ENCODE measurements around the gene TMEM231. TPM values are rescaled to one million over a fixed set of nuclear protein-coding genes. Genes with fewer than 3 reads are reported as not detected.

TMEM231 gene, protein sequence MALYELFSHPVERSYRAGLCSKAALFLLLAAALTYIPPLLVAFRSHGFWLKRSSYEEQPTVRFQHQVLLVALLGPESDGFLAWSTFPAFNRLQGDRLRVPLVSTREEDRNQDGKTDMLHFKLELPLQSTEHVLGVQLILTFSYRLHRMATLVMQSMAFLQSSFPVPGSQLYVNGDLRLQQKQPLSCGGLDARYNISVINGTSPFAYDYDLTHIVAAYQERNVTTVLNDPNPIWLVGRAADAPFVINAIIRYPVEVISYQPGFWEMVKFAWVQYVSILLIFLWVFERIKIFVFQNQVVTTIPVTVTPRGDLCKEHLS
- 9.0 TPM for total RNA-seq (2021; ENCODE audit: unreplicated experiment)
- polyA plus RNA-seq (2012; ENCODE audit: insufficient read length), result 7.4 TPM
- Bru-seq, nascent RNA, result percentile 42 among the genes with signal in this experiment
- percentile 55 among the genes with signal in this experiment for BruChase-seq, experiment 1, labeled RNA remaining after a 2-hour chase
- BruChase-seq, experiment 2, labeled RNA remaining after a 6-hour chase, result percentile 69 among the genes with signal in this experiment
- long read RNA-seq, full-length matches to known transcripts, result 16 of 28 reads
- long read RNA-seq, partial matches to known transcripts, result 3 of 28 reads
- long read RNA-seq, other reads (novel, unspliced or antisense), result 9 of 28 reads

DNA sequence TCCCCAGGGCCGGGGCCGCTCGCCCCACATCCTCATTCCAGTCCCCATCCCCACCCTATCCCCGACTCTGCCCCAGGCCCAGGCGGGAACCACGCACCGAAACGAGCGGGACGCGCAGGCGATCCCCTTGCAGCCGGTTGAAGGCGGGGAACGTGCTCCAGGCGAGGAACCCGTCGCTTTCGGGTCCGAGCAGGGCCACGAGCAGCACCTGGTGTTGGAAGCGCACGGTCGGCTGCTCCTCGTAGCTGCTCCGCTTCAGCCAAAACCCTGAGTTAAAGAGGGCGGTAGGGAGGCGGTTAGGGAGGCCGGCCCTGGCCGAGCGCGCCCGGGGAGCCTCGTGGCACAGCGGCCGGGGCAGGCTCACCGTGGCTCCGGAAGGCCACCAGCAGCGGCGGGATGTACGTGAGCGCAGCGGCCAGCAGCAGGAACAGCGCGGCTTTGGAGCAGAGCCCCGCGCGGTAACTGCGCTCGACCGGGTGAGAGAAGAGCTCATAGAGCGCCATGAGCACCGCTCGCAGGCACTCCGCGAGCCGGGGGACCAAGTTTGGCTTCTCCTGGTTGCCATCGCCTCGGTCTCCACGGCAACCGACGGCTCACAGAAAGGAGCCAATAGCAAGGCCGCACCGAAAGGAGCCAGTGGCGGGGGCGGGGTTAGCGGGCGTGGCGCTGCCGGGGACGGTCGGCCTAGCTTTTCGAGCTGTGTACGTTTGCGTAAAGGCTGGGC lies at the start of gene TMEM231:
Gene TMEM231 (minus strand): TSS at position 546 of the 724 bp plus-strand sequence. CDS start 43 bp downstream, at position 503.
- TF ChIP-seq, protein P1, sequence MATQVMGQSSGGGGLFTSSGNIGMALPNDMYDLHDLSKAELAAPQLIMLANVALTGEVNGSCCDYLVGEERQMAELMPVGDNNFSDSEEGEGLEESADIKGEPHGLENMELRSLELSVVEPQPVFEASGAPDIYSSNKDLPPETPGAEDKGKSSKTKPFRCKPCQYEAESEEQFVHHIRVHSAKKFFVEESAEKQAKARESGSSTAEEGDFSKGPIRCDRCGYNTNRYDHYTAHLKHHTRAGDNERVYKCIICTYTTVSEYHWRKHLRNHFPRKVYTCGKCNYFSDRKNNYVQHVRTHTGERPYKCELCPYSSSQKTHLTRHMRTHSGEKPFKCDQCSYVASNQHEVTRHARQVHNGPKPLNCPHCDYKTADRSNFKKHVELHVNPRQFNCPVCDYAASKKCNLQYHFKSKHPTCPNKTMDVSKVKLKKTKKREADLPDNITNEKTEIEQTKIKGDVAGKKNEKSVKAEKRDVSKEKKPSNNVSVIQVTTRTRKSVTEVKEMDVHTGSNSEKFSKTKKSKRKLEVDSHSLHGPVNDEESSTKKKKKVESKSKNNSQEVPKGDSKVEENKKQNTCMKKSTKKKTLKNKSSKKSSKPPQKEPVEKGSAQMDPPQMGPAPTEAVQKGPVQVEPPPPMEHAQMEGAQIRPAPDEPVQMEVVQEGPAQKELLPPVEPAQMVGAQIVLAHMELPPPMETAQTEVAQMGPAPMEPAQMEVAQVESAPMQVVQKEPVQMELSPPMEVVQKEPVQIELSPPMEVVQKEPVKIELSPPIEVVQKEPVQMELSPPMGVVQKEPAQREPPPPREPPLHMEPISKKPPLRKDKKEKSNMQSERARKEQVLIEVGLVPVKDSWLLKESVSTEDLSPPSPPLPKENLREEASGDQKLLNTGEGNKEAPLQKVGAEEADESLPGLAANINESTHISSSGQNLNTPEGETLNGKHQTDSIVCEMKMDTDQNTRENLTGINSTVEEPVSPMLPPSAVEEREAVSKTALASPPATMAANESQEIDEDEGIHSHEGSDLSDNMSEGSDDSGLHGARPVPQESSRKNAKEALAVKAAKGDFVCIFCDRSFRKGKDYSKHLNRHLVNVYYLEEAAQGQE (IDR thresholded peaks at IDR 0.05; ENCODE audit: insufficient read depth in 1 of 2, low read depth in 2 of 2, low read length in 1 of 2), result no peak
- TF ChIP-seq TCF7L2 (IDR thresholded peaks at IDR 0.05; ENCODE audit: low read depth, low read length) (no peak), POLR2AphosphoS5 (IDR thresholded peaks at IDR 0.05; ENCODE audit: low read depth, low read length) (no peak; the same call in 1 of the 2 replicates), SIN3A (IDR thresholded peaks at IDR 0.05; ENCODE audit: borderline replicate concordance, insufficient read depth, low read depth, low read length) (no peak)
- TF ChIP-seq, protein P2, sequence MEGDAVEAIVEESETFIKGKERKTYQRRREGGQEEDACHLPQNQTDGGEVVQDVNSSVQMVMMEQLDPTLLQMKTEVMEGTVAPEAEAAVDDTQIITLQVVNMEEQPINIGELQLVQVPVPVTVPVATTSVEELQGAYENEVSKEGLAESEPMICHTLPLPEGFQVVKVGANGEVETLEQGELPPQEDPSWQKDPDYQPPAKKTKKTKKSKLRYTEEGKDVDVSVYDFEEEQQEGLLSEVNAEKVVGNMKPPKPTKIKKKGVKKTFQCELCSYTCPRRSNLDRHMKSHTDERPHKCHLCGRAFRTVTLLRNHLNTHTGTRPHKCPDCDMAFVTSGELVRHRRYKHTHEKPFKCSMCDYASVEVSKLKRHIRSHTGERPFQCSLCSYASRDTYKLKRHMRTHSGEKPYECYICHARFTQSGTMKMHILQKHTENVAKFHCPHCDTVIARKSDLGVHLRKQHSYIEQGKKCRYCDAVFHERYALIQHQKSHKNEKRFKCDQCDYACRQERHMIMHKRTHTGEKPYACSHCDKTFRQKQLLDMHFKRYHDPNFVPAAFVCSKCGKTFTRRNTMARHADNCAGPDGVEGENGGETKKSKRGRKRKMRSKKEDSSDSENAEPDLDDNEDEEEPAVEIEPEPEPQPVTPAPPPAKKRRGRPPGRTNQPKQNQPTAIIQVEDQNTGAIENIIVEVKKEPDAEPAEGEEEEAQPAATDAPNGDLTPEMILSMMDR (IDR thresholded peaks at IDR 0.05), result no peak
- no peaks in the 10 kb centered on the region for H3K27me3 ChIP-seq (ENCODE audit: control insufficient read depth, insufficient read depth, low read length)
- ATAC-seq (peak; percentile 95), DNase-seq (ENCODE audit: low read depth, low spot score) (no peak)
- H3K27ac ChIP-seq (ENCODE audit: low read length), result peak within 1 kb of the TSS; percentile 82
- H3K36me3 ChIP-seq (ENCODE audit: control insufficient read depth, insufficient read depth, low read length), result no peaks in the 10 kb centered on the region
- H3K4me3 ChIP-seq (ENCODE audit: low read depth in 2 of 2, low read length in 2 of 2), result peak within 1 kb of the TSS; percentile 74 to 79
- intact Hi-C loops (cut with micrococcal nuclease; ENCODE audit: unreplicated experiment), result loop anchor here (10.0 kb wide), 1 partner anchor 81 kb away; no protein-coding TSS in a partner anchor
- BruUV-seq (replicated peaks), result no TSS peak
- ChIA-PET CTCF (interaction anchor here (0.6 kb wide), 1 partner anchor 90 kb away, joined by 17 read pairs; no protein-coding TSS in a partner anchor), POLR2A (interaction anchor here (1.3 kb wide), 1 partner anchor 9 kb away, joined by 3 read pairs; no protein-coding TSS in a partner anchor)
- H3K4me1 ChIP-seq (ENCODE audit: control insufficient read depth, insufficient read depth, low read length), result no peaks in the 10 kb centered on the region
- in situ Hi-C loops (cut with HindIII; ENCODE audit: low pct_unique_long_range_greater_than_20kb, low sequenced_read_pairs), result no loop called here
- no peaks in the 10 kb centered on the region for H3K9me3 ChIP-seq (ENCODE audit: control insufficient read depth, insufficient read depth, low read depth, low read length)

- H3K4me1 ChIP-seq (ENCODE audit: control insufficient read depth, insufficient read depth, low read length), result no peaks in the 10 kb centered on the region
- ChIA-PET CTCF (no interaction called here), POLR2A (no interaction called here)
- H3K9me3 ChIP-seq (ENCODE audit: control insufficient read depth, insufficient read depth, low read depth, low read length), result no peaks in the 10 kb centered on the region
- in situ Hi-C loops (cut with HindIII; ENCODE audit: low pct_unique_long_range_greater_than_20kb, low sequenced_read_pairs), result no loop called here
- no peak overlapping the region for H3K27ac ChIP-seq (ENCODE audit: low read length)
- H3K4me3 ChIP-seq (ENCODE audit: low read depth in 2 of 2, low read length in 2 of 2), result no peak overlapping the region
- BruUV-seq (replicated peaks), result no TSS peak
- TF ChIP-seq, protein P2 (IDR thresholded peaks at IDR 0.05), result no peak
- TF ChIP-seq, protein P1 (IDR thresholded peaks at IDR 0.05; ENCODE audit: insufficient read depth in 1 of 2, low read depth in 2 of 2, low read length in 1 of 2), result no peak
- TF ChIP-seq TCF7L2 (IDR thresholded peaks at IDR 0.05; ENCODE audit: low read depth, low read length) (no peak), SIN3A (IDR thresholded peaks at IDR 0.05; ENCODE audit: borderline replicate concordance, insufficient read depth, low read depth, low read length) (no peak), POLR2AphosphoS5 (IDR thresholded peaks at IDR 0.05; ENCODE audit: low read depth, low read length) (no peak)
- no peak for DNase-seq (ENCODE audit: low read depth, low spot score)
- intact Hi-C loops (cut with micrococcal nuclease; ENCODE audit: unreplicated experiment), result no loop called here
- H3K36me3 ChIP-seq (ENCODE audit: control insufficient read depth, insufficient read depth, low read length), result peaks cover 7% of the 10 kb centered on the region
- no peak for ATAC-seq
- no peaks in the 10 kb centered on the region for H3K27me3 ChIP-seq (ENCODE audit: control insufficient read depth, insufficient read depth, low read length)
Measured at GRCh38 chr16:75603241-75603640, 47.2 kb upstream of the TMEM231 start.
